Subcutaneous adipose tissue (tissue), 4 donors: ENCODE data around the gene C4orf36. TPM values are rescaled to one million over a fixed set of nuclear protein-coding genes. Genes with fewer than 3 reads are reported as not detected.

Experiments
- total RNA-seq, 4 donors: library from RNA; depleted of rRNA; stranded (reverse); fragments of >200 nt; gene quantifications; one replicate each; pipeline ENCODE4 v1.1.0, GENCODE V29; 2016
- TF ChIP-seq, protein P1 (sequence below): fragments of 450-650 bp; IDR thresholded peaks from one replicate; pipeline ENCODE4 v1.5.1; 2016; ENCODE audit warnings: low read depth, mild to moderate bottlenecking, control low read depth, antibody characterized with exemption, moderate library complexity

The C4orf36 gene
- total RNA-seq, 4 donors from 2014 or later, result 0.88 to 5.8 TPM; not detected in 2

- TF ChIP-seq, protein P1, sequence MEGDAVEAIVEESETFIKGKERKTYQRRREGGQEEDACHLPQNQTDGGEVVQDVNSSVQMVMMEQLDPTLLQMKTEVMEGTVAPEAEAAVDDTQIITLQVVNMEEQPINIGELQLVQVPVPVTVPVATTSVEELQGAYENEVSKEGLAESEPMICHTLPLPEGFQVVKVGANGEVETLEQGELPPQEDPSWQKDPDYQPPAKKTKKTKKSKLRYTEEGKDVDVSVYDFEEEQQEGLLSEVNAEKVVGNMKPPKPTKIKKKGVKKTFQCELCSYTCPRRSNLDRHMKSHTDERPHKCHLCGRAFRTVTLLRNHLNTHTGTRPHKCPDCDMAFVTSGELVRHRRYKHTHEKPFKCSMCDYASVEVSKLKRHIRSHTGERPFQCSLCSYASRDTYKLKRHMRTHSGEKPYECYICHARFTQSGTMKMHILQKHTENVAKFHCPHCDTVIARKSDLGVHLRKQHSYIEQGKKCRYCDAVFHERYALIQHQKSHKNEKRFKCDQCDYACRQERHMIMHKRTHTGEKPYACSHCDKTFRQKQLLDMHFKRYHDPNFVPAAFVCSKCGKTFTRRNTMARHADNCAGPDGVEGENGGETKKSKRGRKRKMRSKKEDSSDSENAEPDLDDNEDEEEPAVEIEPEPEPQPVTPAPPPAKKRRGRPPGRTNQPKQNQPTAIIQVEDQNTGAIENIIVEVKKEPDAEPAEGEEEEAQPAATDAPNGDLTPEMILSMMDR, result no peak
Measured at GRCh38 chr4:86921608-86922252, 29.5 kb upstream of the C4orf36 start.

DNA sequence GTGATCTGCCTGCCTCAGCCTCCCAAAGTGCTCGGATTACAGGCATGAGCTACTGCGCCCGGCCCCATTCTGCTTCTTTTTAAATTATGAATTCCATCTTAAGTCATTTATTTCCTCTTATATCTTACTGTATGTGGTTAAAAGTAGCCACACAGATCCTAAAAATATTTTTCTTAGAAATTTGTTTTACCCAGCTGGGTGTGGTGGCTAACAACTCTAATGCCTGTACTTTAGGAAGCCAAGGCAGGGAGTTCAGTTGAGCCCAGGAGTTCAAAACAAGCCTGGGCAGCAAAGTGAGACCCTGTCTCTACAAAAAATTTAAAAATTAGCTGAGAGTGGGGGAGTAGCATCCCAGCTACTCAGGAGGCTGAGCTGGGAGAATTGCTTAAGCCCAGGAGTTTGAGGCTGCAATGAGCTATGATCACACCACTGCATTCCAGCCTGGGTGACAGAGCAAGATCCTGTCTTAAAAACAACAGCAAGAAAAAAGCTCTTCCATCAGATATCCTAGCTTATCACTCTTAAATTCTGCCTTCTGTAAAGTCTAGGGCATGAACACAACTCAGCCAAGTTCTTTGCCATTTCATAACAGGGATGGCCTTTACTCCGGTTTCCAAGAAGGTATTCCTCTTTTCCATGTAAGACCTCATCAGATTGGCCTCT, 27.5 kb upstream of the C4orf36 start:
- TF ChIP-seq, protein P1, result no peak

DNA sequence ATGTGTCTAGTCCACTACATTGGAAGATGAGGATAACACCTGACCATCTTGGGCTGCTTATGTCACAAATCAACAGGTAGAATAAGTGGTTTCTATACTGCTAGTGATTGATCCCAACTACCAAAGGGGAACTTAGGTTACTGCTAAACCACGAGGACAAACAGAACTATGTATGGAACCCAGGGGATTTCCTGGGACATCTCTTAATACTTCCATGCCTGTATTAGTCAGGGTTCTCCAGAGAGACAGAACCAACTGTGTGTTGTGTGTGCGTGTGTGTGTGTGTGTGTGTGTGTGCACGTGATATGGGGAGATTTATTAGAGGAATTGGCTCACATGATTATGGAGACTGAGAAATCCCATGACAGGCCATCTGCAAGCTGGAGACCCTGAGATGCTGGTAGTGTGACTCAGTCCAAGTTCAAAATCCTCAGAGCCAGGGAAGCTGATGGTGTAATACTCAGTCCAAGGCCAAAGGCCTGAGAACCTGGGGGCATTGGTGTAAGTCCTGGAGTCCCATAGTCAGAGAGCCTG, 26.4 kb upstream of the C4orf36 start:
- TF ChIP-seq, protein P1, result no peak

- TF ChIP-seq, protein P1, result no peak
Measured at GRCh38 chr4:86917212-86918039, 25.2 kb upstream of the C4orf36 start.

DNA sequence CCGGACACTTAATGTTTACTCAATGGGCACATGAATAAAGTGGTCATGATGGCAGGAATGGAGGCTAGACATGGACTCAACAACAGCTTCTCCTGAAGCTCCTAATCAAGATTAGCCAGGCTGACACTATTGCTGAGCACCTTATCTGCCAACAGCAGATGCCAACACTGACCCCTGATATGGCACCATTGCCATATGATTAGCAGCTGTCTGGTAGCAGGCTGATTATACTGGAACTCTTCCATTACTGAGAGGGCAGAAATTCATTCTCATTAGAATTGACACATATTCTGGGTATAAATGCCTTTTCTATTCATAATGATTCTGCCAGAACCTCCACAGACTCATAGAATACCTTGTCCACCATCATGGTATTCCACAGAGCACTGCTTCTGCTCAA, 24.2 kb upstream of the C4orf36 start:
- TF ChIP-seq, protein P1, result no peak

- TF ChIP-seq, protein P1, result no peak
Measured at GRCh38 chr4:86910820-86911684, 18.8 kb upstream of the C4orf36 start.
